ENCODE data around the gene ERI3.

- no peak for TF ChIP-seq REST (IDR thresholded peaks at IDR 0.05; ENCODE audit: insufficient read depth in 1 of 2, low read depth in 2 of 2, low read length in 1 of 2)
- no peak for TF ChIP-seq CTCF (IDR thresholded peaks at IDR 0.05)
- no peak for TF ChIP-seq POLR2AphosphoS5 (IDR thresholded peaks at IDR 0.05; ENCODE audit: low read depth, low read length)
- TF ChIP-seq SIN3A (IDR thresholded peaks at IDR 0.05; ENCODE audit: borderline replicate concordance, insufficient read depth, low read depth, low read length): no peak
- no peak for TF ChIP-seq TCF7L2 (IDR thresholded peaks at IDR 0.05; ENCODE audit: low read depth, low read length)
Measured at GRCh38 chr1:44316231-44316759, 38.8 kb downstream of the ERI3 start.
